ENCODE data around the gene MDFI. TPM values are rescaled to one million over a fixed set of nuclear protein-coding genes. Genes with fewer than 3 reads are reported as not detected.

Gene MDFI
- total RNA-seq, 2 experiments from 2014 or later = not detected

DNA sequence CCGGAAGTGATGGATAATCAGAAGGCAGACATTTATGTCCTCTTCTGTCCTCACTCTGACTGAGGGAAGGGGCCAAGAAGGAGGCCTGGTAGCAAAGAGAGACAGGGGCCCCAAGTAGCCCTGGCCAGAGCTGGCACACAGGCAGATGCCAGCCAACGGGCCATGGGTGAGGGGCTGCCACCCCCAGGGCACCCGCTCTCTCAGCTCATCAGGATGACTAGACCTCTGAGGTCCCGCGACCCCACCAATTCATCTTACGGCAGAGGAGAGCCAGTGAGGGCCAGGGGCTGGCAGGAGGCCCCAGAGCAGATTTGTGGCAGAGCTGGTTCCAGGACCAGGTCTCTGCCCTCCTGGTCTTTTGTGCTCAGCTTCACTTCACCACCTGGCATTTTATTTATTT lies 43.1 kb upstream of the MDFI start:
- Mint-ChIP-seq H3K9me3 (no peaks in the 10 kb centered on the region), H3K27ac (no peak overlapping the region), H3K27me3 (no peaks in the 10 kb centered on the region), H3K36me3 (ENCODE audit: low read depth) (peaks cover 3% of the 10 kb centered on the region), H3K4me3 (no peak overlapping the region), H3K4me1 (ENCODE audit: low read depth) (peaks cover 2% of the 10 kb centered on the region)
- ChIA-PET POLR2A (no interaction called here), CTCF (interaction anchor here (0.8 to 5.1 kb wide), 7 partner anchors 7 to 227 kb away, joined by 3 to 31 read pairs (median 3); no protein-coding TSS in a partner anchor)
- DNase-seq (no peak), ATAC-seq (no peak)
- TF ChIP-seq, protein P1, sequence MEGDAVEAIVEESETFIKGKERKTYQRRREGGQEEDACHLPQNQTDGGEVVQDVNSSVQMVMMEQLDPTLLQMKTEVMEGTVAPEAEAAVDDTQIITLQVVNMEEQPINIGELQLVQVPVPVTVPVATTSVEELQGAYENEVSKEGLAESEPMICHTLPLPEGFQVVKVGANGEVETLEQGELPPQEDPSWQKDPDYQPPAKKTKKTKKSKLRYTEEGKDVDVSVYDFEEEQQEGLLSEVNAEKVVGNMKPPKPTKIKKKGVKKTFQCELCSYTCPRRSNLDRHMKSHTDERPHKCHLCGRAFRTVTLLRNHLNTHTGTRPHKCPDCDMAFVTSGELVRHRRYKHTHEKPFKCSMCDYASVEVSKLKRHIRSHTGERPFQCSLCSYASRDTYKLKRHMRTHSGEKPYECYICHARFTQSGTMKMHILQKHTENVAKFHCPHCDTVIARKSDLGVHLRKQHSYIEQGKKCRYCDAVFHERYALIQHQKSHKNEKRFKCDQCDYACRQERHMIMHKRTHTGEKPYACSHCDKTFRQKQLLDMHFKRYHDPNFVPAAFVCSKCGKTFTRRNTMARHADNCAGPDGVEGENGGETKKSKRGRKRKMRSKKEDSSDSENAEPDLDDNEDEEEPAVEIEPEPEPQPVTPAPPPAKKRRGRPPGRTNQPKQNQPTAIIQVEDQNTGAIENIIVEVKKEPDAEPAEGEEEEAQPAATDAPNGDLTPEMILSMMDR (IDR thresholded peaks at IDR 0.05) = no peak
- intact Hi-C loops (cut with micrococcal nuclease) = no loop called here

DNA sequence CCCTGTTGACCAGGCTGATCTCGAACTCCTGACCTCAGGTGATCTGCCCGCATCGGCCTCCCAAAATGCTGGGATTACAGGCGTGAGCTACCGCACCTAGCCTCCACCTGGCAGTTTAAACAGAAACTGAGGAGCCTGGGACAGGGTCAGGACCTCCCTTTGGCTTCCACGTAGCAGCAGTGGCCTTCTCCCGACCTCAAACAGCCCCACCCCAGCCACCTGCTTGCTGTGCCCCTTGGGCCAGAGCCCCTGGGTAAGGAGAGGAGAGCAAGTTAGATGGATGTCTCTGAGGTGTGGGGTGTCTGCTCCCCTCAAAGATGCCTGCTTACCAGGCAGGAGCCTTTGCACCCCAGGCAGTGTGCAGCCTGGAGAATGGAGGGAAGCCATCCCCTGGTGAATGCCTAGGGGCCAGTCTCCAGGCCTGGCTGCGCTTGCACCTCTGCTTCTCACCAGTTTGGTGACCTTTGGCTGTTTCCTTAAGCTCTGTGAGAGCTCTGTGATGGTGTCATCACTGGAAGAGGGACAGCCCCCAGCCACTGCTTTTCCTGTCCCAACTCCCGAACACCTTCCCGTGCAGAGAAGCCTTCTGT lies 42.1 kb upstream of the MDFI start:
- Mint-ChIP-seq H3K4me1 (ENCODE audit: low read depth) (peaks cover 2% of the 10 kb centered on the region), H3K9me3 (no peaks in the 10 kb centered on the region), H3K27me3 (no peaks in the 10 kb centered on the region), H3K27ac (no peak overlapping the region), H3K4me3 (no peak overlapping the region), H3K36me3 (ENCODE audit: low read depth) (no peaks in the 10 kb centered on the region)
- CTCF ChIA-PET = interaction anchor here (0.8 to 5.1 kb wide), 5 partner anchors 8 to 228 kb away, joined by 3 to 31 read pairs (median 3); no protein-coding TSS in a partner anchor
- DNase-seq (no peak), ATAC-seq (no peak)
- TF ChIP-seq, protein P1 (IDR thresholded peaks at IDR 0.05) = no peak
- POLR2A ChIA-PET = no interaction called here
- intact Hi-C loops (cut with micrococcal nuclease) = no loop called here

DNA sequence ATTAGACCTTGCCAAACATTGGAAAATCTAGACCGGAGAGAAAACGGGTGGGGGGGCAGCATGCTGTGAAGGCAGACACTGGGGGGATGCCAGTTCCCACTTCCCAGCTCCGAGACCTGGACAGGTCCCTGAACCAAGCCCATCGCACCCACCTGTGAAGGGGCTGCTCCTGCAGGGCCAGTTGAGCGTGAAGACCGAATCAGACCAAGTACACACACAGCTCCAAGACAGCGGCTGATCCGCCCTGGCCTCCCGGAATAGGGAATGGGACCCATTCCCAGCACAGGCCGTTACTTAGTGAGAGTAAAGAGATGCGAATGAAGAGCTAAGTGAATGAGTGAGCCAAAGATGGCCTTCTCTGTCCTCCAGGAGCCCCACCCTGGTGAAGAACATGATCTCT lies 41.5 kb upstream of the MDFI start:
- ATAC-seq = no peak
- H3K36me3 Mint-ChIP-seq (ENCODE audit: low read depth) = no peaks in the 10 kb centered on the region
- H3K9me3 Mint-ChIP-seq = no peaks in the 10 kb centered on the region
- H3K4me3 Mint-ChIP-seq = no peak overlapping the region
- TF ChIP-seq, protein P1 (IDR thresholded peaks at IDR 0.05) = no peak
- H3K4me1 Mint-ChIP-seq (ENCODE audit: low read depth) = peaks cover 2% of the 10 kb centered on the region
- POLR2A ChIA-PET = no interaction called here
- DNase-seq = no peak
- no peak overlapping the region for H3K27ac Mint-ChIP-seq
- CTCF ChIA-PET = interaction anchor here (1.5 to 10.9 kb wide), 3 partner anchors 9 to 172 kb away, joined by 3 to 107 read pairs (median 31); no protein-coding TSS in a partner anchor
- no peaks in the 10 kb centered on the region for H3K27me3 Mint-ChIP-seq
- intact Hi-C loops (cut with micrococcal nuclease) = no loop called here

DNA sequence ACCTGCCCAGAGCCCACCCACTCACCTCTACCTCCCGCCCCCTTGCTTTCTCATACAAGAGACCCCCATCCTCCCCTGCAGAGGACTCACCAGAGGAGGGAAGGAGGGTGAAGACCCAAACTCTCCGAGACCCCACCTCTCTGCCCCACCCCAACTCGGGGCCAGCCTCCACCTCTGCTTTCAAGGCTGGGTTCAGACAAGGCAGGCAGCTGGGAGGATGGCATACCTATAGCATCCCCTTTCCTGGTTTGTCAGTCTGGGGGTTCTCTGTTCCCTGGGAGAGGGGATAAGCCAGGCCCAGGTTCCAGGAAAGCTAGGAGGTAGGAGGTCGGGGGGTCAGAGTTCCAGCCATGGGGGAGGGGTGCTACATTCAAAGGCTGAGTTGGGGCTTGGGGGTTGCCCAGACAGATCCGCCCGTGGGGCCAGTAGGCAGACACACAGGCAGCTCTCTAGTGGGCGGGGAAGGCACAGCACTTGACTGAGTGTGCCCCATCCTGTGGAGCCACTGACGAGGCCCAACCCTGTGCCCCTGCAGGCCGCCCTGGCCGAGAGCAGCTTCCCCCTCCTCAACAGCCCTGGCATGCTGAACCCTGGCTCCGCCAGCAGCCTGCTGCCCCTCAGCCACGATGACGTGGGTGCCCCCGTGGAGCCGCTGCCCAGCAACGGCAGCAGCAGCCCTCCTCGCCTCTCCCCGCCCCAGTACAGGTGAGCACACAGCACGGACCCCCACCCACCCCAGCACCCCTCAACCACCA lies 40.8 kb upstream of the MDFI start:
- Mint-ChIP-seq H3K36me3 (ENCODE audit: low read depth) (no peaks in the 10 kb centered on the region), H3K27ac (no peak overlapping the region)
- CTCF ChIA-PET = interaction anchor here (5.1 to 10.9 kb wide), 2 partner anchors 88 to 173 kb away, joined by 31 to 107 read pairs; no protein-coding TSS in a partner anchor

More for the DNA sequence above, 40.8 kb upstream of the MDFI start:
- TF ChIP-seq, protein P1 (IDR thresholded peaks at IDR 0.05) = no peak
- H3K27me3 Mint-ChIP-seq = no peaks in the 10 kb centered on the region
- H3K4me1 Mint-ChIP-seq (ENCODE audit: low read depth) = no peaks in the 10 kb centered on the region
- intact Hi-C loops (cut with micrococcal nuclease) = no loop called here
- no peak for ATAC-seq
- H3K4me3 Mint-ChIP-seq = no peak overlapping the region
- POLR2A ChIA-PET = no interaction called here
- DNase-seq = no peak
- H3K9me3 Mint-ChIP-seq = no peaks in the 10 kb centered on the region
